IPS-11a (cell line): ENCODE results near the gene ZNF526.
A peak's percentile ranks its signal among the peaks of the same experiment; 100 is the strongest.
"Not testable (repeated sequence)": the region's sequence is repeated elsewhere in the genome, so short reads cannot be mapped to it uniquely, and the experiment has no call there.

Experiments
- H3K4me3 ChIP-seq: one replicate; pipeline ENCODE4 v1.5.1; 2013; ENCODE audit warnings: low read depth, low read length, control low read depth

ZNF526 gene

DNA sequence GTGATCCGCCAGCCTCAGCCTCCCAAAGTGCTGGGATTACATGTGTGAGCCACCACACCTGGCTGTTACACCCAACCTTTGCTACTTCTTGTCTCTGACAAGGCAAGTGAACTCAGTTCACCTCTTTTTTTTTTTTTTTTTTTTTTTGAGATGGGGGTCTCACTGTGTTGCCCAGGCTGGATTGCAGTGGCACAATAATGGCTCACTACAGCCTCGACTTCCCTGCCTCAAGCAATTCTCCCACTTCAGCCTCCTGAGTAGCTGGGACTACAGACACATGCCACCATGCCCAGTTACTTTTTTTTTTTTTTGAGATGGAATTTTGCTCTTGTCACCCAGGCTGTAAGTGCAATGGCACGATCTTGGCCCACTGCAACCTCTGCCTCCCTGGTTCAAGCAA lies 37.7 kb downstream of the ZNF526 start:
- not testable (repeated sequence) for H3K4me3 ChIP-seq

DNA sequence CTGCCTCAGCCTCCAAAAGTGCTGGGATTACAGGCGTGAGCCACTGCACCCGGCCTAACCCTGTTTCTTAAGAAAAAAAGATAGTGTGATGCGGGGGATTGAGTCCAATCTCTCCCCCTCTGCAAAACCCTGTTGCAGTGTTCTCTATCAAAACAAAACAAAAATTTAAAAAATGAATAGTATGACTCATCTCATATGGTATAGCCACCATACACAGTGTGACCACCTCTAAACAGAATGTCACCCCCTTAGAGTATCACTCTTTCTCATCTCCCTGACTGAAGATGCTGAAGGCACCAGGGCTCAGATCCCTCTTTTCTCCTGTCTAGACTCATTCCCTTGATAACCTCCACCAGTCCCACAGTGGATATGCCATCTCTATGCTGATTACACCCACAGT lies 41.7 kb downstream of the ZNF526 start:
- no peak overlapping the region for H3K4me3 ChIP-seq

DNA sequence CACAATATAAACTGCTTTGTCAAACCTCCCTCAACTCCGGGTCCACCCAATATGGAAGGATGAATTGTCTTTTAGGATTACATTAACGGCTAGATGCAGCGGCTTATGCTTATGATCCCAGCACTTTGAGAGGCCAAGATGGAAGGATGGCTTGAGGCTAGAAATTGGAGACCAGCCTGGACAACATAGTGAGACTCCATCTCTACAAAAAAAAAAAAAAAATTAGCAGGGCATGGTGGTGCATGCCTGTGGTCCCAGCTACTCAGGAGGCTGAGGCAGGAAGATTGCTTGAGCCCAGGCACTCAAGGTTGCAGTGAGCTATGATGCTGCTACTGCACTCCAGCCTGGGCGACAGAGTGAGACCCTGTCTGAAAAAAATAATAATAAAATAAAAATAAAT lies 46.0 kb downstream of the ZNF526 start:
- H3K4me3 ChIP-seq = not testable (repeated sequence)

DNA sequence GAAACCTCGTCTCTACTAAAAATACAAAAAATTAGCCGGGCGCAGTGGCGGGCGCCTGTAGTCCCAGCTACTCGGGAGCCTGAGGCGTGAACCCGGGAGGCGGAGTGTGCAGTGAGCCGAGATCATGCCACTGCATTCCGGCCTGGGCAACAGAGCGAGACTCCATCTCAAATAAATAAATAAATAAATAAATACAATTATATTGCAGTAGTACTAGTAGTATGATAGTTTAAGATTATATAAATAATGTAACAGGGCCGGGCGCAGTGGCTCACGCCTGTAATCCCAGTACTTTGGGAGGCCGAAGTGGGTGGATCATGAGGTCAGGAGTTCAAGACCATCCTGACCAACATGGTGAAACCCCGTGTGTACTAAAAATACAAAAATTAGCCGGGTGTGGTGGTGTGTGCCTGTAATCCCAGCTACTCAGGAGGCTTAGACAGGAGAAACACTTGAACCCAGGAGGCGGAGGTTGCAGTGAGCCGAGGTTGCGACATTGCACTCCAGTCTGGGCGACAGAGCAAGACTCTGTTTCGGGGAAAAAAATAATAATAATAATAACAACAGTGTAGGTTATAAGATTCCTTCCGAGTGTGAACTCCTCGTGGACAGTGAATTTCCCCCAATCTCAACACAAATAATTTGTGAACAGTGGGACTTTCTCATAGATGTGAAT lies 47.0 kb downstream of the ZNF526 start:
- not testable (repeated sequence) for H3K4me3 ChIP-seq

DNA sequence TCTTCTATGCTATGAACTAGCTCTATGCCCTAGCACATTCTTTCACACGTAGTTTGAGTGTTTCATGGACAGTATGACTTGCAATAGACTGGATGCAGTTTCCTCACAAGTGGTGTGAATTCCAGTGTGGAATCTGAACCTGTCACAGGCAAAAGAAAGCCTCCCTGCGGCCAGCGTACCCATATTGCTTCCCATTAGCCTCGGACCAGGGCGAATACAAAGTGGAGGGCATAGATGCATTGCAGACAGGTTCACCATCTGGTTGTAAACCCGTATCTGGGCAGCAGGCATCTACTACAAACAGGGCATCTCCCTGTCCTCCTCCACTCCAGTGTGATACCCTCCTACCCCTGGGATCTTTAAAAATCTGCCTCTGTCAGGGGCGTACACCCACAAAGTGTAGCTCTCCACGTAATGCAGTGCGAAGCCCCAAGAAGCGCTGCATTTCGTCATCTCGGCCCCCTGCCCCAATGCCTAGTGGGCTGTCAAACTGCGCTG lies 47.6 kb downstream of the ZNF526 start:
- peak overlapping the region; percentile 95 for H3K4me3 ChIP-seq

DNA sequence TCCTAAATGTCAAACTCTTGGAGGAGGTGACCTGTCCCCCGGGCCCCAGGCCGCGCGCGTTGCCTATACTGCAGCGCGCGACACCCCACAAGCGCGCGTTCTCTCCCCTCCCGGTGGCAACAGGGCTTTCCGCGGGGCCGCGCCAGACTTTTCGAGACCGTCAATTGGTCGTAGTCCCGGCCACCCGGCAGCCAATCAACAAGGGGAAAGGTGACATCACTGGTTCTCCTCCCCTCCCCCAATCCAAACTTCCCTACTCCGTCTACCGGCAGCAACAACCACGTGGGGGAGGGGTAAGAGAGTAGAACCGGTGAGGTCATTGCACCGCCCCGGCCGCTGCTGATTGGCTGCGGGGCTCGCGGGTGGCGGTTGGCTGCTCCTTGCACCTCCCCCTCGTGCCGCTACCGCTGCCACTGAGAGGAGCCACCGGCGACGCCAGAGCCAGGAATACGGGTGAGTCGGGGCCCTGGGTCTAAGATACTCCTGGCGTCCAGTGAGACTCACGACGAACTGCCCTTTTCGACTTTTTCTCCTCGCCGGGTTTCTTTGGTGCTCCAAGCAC lies 48.1 kb downstream of the ZNF526 start:
- H3K4me3 ChIP-seq = peak overlapping the region; percentile 95

DNA sequence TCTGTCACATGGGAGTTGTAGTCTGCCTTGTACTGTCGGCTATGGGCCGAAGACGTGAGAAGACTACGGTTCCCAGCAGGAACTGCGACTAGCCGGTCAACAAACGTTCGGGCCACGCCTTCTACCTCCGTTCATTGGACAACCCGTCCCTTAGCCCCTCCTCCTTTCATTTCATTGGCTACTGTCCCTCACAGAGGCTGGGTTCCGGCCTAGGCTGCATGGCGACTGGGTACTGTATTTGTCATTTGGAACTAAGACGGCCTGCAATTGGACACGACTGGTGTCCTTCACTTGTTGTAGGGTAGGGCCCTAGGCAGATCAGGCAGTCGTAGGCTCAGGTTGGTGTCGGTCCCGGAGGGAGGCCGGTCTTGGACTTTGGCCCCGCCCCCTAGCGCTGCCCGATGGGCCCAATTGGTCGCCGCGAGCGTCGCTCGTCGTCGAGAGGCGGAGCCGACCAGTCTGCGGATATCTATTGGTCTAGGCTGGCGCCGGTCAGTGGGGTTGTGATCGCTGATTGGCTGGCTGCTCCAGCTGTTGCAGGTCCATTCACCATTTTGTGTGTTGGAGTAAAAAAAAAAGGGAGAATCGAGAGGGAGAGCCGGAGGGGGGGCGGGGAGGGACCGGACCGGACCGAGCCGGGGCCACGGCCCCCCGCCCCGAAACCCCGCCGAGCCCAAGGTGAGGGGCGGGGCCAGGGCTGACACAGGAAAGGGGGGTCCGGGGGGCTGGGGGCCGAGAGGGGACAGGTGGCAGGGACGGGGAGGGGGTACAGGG lies 48.8 kb downstream of the ZNF526 start, which contains the start of gene CIC:
Gene CIC (plus strand): TSS at position 549 of the 774 bp plus-strand sequence. CDS start 2,532 bp downstream, outside the sequence.
- H3K4me3 ChIP-seq = peak within 1 kb of the TSS; percentile 95

DNA sequence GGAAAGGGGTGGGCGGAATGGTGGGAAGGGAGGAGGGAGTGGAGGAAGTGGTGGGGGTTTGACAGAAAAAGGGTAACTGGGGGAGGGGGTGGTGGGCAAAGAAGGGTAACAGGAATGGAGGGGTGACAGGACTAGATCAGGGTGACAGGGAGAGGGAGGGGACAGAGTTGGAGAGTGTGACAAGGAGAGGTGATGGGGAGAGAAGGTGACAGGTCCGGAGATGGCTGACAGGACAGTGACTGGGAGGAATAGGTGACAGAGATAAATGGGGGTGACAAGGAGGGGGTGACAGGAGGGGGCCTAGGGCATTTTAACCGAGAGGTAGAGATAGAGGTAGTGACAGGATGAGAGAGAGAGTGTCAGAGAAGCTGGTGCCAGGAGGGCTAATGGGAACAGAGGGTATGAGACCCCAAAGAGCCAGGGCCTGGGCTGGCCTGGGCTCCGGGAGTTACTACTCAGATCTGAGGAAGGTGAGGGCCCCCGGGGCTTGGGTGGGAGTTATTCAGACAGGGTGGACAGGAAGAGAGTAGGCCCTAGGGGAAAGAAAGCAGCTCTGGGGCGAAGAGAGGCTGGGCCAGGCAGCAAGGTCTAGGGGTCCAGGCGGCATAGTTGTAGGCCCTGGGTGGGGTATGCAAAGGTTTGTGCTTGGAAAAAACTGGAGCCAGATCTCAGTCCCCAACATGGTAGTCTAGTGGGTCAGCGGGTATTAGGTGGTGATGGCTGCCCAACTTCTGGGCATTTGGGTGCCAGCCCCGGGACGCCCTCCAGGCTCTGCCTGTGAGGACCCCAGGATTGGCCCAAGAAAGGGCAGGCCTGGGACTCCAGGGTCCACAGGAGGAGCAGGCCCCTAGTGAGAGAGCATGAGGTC lies 49.6 kb downstream of the ZNF526 start:
- peak overlapping the region; percentile 35 for H3K4me3 ChIP-seq

DNA sequence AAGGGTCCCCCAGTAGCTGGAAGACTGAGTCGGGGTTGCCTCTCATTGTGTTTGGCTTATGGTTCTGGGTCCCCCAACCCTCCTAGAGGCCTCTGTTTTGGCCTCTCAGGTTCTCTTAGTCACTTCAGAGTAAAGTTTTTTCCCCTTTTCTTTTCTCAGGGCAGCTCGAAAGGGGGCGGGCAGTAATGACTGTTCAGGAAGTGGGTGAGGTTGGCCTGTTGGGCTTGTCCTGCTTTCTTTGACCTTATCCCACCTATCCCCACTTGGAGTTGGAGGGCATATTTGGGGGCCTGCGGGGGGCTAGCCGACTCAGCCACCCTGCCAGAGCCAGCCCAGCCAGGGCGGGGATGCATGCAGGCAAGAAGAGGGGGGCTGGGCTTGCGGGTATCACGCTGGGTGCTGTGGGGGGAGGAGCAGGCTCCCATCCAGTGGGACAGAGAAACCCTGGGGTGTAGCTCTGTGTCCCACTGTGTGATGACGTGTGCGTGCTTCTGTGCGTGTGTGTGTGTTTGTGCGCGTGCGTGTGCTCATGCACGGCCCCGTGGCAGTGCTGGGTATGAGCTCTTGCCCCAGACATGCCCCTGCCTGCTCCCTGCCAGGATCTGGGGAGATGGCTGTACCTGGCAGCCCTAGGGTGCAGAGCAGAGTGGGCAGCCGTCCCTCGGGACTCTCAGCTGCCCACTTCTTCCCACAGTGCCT lies 50.4 kb downstream of the ZNF526 start:
- H3K4me3 ChIP-seq = no peak overlapping the region

DNA sequence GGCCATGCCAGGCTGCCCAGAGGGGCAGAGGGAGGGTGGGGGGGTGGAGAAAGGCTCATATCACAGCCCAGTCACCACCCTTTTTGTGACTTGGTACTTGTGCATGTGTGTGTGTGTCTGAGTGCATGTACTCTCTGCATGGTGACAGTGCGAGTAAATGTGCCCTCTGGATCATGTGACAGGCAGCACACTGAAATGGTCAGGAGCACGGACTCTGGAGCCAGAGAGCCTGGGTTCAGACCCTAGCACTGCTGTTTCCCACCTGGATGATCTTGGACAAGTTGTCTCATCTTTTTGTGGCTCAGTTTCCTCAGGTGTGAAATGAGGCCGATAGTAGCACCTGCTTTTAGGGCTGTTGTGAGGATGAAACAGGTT lies 50.9 kb downstream of the ZNF526 start:
- H3K4me3 ChIP-seq = no peak overlapping the region

DNA sequence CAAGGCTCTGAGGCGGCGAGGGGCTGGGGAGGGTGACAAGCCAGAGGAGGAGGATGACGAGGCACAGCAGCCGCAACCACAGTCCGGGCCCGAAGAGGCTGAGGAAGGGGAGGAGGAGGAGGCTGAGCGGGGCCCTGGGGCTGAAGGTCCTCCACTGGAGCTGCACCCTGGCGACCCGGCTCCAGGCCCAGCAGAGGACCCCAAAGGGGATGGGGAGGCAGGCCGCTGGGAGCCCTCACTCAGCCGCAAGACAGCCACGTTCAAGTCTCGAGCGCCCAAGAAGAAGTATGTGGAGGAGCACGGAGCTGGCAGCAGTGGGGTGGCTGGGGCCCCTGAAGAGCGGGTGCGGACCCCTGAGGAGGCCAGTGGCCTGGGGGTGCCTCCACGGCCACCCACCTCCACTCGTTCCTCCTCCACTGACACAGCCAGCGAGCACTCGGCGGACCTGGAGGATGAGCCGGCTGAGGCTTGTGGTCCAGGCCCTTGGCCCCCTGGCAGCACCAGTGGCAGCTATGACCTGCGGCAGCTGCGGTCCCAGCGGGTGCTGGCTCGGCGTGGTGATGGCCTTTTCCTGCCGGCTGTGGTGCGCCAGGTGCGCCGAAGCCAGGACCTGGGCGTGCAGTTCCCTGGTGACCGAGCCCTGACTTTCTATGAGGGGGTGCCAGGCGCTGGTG lies 51.9 kb downstream of the ZNF526 start:
- no peak overlapping the region for H3K4me3 ChIP-seq

DNA sequence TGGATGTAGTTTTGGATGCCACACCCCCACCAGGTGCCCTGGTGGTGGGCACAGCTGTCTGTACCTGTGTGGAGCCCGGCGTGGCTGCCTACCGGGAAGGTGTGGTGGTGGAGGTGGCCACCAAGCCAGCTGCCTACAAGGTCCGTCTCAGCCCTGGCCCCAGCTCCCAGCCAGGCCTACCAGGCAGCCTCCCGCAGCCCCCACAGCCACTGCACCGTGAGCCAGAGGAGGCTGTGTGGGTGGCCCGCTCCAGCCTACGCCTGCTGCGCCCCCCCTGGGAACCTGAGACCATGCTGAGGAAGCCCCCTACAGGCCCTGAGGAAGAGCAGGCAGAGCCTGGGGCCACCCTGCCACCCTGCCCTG lies 52.4 kb downstream of the ZNF526 start:
- H3K4me3 ChIP-seq = no peak overlapping the region

DNA sequence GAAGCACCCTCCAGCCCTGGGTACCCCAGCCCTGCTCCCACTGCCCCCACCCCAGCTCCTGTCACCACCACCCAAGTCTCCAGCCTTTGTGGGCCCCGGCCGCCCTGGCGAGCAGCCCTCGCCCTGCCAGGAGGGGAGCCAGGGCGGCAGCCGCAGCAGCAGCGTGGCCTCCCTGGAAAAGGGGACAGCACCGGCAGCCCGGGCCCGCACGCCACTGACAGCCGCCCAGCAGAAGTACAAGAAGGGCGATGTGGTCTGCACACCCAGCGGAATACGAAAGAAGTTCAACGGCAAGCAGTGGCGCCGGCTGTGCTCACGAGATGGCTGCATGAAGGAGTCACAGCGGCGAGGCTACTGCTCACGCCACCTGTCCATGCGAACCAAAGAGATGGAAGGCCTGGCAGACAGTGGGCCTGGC lies 52.9 kb downstream of the ZNF526 start:
- H3K4me3 ChIP-seq = no peak overlapping the region

DNA sequence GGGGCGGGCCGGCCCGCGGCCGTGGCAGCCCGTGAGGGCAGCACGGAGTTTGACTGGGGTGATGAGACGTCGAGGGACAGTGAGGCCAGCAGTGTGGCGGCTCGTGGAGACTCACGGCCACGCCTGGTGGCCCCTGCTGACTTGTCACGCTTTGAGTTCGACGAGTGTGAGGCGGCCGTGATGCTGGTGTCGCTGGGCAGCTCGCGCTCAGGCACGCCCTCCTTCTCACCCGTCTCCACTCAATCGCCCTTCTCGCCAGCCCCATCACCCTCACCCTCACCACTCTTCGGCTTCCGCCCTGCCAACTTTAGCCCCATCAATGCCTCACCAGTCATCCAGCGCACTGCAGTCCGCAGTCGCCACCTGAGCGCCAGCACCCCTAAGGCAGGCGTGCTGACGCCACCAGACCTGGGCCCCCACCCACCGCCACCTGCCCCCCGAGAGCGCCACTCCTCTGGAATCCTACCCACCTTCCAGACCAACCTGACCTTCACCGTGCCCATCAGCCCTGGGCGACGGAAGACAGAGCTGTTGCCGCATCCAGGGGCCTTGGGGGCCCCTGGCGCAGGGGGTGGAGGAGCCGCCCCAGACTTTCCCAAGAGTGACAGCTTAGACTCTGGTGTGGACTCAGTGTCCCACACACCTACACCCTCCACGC lies 53.4 kb downstream of the ZNF526 start:
- no peak overlapping the region for H3K4me3 ChIP-seq

DNA sequence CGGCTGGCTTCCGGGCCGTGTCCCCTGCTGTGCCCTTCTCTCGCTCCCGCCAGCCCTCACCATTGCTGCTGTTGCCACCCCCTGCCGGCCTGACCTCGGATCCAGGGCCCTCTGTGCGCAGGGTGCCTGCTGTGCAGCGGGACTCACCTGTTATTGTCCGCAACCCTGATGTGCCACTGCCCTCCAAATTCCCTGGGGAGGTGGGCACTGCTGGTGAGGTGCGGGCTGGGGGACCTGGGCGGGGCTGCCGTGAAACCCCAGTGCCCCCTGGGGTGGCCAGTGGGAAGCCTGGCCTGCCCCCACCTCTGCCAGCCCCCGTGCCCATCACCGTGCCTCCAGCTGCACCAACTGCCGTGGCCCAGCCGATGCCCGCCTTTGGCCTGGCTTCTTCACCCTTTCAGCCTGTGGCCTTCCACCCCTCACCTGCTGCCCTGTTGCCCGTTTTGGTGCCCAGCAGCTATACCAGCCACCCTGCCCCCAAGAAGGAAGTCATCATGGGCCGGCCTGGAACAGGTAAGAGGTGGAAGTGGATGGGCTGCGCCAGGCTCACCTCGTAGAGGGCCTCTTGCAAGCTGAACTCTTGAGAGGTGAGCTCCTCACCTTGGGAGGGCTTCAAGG lies 54.1 kb downstream of the ZNF526 start:
- H3K4me3 ChIP-seq = no peak overlapping the region

DNA sequence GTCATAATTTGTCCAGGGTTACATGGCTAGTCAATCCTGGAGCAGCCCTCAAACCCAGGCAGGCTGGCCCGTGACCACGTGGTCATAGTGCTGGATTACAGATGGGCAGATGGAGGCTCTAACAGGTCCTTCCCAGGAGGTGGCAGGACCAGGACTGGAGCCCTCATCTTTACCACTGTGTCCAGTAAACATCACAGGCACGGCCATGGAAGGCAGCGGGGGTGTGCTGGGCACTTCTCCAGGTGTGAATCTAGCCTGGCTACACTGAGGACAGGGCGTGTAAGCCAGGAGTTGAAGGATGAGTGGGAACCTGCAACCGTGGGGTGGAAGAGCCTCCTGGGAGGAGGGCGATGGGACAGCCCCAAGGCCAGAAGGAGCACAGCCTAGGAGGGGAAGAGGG lies 55.0 kb downstream of the ZNF526 start:
- H3K4me3 ChIP-seq = no peak overlapping the region

DNA sequence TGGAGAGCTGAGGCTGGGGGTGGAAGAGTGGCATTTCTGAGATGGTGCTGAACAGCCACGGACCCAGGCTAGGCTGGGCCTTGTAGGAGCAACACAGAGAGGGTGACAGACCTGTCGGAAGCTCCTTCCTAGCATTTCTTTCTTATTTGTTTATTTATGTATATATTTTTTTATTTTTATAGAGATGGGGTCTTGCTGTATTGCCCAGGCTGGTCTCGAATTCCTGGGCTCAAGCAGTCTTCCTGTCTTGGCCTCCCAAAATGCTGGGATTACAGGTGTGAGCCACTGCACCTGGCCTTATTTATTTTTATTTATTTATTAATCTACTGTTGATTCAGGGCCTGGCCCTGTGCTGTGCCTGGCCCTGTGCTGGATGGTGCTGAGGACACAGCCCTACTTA lies 55.4 kb downstream of the ZNF526 start:
- H3K4me3 ChIP-seq = no peak overlapping the region

DNA sequence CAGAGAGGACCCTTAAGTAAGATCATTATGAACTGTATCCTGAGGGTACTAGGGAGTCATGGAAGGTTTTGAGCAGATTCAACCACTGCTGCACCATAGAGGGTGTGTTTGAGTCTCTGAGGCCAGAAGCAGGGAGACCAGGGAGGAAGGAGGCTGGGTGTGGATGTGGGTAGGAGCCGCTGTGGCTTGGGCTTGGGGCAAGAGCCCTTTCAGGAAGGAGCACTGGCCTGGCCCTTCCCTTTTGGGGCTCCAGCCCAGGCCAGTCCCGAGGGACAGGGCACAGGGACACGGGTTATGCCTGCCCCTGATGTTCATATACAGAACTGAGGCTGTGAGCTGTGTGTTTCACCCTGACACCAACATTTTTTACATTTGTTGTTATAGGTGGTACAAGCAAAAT lies 56.2 kb downstream of the ZNF526 start:
- no peak overlapping the region for H3K4me3 ChIP-seq

DNA sequence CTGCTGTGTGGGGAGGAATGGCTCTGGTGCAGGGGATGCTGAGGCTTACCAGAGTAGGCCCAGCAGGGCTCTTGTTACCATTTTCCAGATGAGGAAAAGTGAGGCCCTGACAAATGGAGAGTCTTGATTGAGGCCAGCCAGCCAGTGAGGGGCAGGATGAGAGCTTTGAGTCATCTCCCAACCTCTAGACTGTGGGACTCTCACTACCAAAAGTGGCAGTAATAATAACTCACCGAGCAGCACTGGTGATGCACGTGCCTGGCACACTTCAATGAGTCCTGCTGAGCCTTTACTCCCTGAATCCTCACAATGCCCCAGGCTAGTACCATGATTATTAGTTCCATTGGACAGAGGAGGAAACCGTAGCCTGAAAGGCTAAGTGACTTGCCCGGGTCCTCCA lies 56.7 kb downstream of the ZNF526 start:
- H3K4me3 ChIP-seq = no peak overlapping the region
